GM18517 (cell line): ENCODE measurements around the gene COL5A3.
"Not testable (repeated sequence)": the region's sequence is repeated elsewhere in the genome, so short reads cannot be mapped to it uniquely, and the experiment has no call there.

ENCODE experiments used
- ATAC-seq: cut with Tn5 transposase; IDR thresholded peaks from one replicate; pipeline ENCODE4 v1.9.1; 2021; ENCODE audit warnings: mild to moderate bottlenecking, moderate library complexity; ENCODE audit not compliant: unreplicated experiment

Gene COL5A3

DNA sequence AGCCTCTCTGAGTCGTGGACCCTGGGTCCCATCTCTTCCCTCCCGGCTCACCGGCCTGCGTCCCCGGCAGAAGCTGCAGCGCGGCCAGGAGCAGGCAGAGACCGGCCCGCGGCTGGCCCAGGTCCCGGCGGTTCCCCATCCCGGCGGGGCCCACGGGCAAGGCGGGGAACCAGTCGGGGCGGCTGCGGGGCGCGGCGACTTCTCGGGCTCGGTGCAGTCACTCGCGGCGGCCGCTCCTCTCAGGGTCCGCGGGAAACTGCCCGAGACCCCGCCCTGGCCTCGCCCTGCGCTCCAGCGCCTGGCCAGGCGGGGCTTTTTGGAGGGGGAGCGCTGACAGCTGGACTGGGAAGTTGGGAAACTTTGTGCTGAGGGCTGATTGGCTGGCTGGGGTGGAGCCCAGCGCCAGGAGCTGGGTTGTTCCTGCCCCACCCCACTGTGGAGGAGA, at the start of gene COL5A3:
COL5A3 (minus strand) TSS at position 258 of the 445 bp plus-strand sequence; CDS start at position 139, 119 bp downstream.
- ATAC-seq: no peak

DNA sequence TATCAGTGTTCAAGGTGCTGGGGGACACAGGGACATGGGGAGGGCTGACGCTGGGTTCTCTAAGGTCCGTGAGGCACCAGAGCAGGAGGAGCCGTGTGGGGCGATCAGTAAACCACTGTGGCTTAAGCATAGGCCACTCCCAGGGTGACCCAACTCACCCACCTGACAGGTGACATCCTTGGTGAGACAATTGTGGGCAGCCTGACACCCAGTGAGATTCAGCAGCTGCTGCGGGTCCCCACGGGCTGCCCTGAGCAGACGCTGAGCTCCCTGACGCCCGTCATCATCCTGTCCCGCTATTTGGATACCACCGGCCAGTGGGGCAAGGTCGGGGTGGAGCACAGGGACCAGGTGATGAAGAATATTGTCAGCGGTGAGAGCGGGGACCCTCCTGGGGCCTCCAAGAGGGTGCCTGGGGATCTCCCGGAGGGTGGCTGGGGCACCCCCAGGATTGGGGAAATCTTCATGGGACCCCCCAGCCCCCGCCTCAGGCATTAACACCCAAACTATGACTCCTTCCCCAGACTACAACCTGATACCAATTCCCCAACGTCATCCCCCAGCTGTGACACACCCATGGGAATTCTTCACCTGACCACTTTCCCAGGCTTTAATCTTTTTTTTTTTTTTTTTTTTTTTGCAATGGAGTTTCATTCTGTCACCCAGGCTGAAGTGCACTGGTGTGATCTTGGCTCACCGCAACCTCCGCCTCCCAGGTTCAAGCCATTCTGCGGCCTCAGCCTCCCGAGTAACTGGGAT, 42.5 kb upstream of the COL5A3 start:
- no peak for ATAC-seq

GRCh38 chr19:10049626-10050025, 39.3 kb upstream of the COL5A3 start:
- ATAC-seq: no peak

GRCh38 chr19:10045371-10045770, 35.1 kb upstream of the COL5A3 start:
- ATAC-seq: no peak

GRCh38 chr19:10044390-10044789, 34.1 kb upstream of the COL5A3 start:
- ATAC-seq: no peak

DNA sequence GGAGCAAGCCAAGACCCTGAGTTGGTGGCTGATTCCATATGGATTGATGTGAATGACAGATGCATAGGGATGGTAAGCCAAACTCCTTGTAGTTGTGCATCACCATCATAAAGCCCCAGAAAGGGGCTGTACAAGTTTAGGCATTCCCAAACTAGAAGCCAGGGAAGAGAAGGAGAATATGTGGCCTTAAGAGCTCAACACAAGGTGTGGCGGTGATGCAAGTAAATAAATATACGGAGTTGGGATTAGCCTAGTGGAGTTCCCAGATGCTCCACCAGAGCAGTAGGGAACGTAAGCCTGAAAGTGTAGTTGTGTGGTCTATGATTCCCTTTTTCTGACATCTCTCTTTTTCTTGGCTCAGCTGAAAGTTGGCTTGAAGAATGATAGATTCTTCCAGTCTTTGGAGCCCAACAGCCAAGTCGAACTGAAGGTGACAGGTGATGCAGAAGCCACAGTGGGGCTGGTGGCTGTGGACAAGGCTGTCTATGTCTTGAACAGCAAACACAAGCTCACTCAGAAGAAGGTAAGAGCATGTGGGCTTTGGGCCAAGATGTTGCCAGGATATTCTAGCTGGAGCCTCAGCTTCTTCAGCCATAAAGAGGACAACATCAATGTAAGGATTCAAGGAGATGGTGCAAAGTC, 33.1 kb upstream of the COL5A3 start:
- ATAC-seq: no peak

DNA sequence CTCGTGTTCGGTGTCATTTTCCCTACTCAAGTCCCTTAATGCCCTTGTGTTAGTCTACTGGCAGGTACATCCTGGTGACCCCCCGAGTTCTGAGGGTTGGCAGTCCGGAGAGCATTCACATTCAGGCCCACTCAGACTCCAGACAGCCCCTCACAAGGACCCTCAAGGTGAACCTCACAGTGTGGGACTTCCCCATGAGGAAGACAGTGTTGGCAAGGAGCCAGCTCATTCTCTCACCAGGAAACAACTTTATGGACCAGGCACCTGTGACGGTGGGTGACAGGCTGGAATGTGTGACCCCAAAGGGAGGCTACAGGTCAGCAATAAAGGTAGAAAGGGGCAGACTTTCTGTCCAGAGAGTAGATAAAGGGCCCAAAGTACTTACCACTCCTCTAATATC, 27.5 kb upstream of the COL5A3 start:
- ATAC-seq: no peak

GRCh38 chr19:10037367-10037766, 27.1 kb upstream of the COL5A3 start:
- no peak for ATAC-seq

DNA sequence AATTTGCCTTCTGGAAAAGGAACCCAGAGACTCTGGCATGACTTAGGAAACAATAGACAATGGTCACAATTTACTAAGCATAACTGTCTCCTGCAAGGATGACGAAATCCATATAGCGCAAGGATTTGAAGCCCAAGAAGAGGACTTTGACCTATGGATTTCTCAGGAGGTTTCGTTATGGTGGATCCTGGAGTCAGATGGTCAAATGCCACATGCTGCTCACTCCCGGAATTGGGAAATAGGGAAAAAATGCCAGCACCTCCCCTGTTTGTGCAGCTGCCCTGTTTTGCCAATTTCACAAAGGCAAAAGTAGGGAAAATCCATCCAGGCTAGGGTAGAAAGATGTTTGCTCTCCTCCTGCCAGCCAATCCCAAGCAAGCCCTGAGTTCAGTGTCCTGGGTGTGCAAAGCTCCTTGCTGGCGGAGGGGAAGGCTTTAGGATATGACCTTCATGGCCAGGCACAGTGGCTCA, 26.3 kb upstream of the COL5A3 start:
- no peak for ATAC-seq

DNA sequence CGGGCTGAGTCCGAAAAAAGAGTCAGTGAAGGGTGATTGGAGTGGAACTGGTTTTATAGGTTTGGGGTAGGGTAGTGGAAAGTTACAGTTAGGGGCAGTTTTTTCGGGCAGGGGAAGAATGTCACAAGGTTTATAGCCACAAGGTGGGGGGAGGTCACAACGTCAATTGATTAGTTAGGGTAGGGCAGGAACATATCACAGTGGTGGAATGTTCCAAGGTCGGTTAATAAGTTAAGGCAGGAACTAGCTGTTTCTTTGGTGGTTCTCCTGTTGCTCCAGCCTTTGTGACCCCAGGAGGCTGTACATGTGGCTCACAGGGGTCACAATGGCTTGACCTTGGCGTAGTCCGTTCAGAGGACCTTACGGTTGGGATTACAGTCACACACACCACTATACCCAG, 23.3 kb upstream of the COL5A3 start:
- ATAC-seq: no peak

DNA sequence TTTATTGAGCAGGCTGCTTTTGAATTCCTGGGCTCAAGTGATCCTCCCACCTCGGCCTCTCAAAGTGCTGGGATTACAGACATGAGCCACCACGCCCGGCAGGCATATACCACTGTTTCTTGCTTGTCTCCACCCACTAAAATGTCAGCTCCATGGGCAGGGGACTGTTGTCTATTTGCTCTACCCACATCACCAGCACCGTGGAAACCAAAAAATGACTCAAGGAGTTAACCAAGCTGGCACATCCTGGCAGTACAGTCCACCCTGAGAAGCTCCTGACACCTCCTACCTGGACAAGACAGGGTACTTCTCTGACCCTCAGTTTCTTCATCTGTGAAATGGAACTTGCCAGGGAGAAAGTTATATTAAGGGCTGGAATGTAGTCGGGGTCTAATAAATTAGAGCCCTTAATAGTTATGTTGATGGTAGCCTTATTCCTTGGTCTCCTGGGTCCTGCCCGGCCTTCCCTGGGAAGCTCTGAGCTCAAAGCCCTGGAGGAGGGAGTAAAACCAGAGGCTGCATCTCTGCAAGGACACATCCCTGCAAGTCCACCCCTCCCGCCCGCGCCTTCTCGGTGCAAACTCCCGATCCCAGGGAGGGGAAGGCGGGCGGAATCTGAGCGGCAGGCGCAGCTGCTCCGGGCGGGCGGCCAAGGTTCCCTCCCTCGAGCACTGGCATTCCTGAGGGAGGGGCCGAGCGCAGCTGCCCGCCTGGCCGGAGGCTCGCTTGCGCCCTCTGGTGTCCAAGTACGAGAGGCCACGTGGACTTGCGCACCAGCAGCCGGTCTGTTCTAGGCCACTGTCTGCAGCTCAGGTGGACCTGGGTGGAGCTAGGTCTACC, 17.1 kb upstream of the COL5A3 start:
- no peak for ATAC-seq

DNA sequence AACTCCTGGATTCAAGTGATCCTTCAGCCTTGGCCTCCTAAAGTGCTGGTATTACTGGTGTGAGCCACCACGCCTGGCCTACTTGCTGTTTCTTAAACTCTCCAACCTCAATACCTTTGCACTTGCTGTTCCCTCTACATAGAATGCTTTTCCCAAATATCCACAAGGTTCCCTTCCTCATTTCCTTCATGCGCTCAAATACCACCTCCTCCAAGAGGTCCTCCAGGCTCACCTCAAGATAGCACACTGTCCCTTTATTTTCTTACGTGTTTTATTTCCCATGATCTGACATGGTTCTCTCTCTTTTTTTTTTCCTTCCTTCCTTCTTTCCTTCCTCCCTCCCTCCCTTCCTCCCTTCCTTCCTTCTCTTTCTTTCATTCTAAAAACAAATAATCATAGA, 16.4 kb upstream of the COL5A3 start:
- ATAC-seq: no peak

GRCh38 chr19:10023096-10023495, 12.8 kb upstream of the COL5A3 start:
- not testable (repeated sequence) for ATAC-seq

DNA sequence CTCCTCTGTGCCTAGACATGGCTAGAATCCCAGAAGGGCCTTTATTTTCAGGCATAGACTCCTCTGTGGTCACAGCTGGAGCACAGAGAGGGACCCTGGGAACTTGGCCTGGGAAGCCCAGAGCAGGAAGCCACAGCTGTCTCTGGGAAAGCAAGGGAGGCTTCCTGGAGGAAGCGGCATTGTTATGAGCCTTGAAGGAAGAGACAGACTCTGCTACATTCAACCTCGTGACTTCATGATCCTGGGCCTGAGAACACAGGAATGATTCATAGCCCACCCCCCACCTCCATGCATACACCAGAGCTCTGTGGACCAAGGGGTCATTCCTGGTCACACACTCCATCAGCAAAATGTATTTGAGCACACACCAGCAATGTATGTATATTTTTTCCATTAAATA, 11.6 kb upstream of the COL5A3 start:
- no peak for ATAC-seq

DNA sequence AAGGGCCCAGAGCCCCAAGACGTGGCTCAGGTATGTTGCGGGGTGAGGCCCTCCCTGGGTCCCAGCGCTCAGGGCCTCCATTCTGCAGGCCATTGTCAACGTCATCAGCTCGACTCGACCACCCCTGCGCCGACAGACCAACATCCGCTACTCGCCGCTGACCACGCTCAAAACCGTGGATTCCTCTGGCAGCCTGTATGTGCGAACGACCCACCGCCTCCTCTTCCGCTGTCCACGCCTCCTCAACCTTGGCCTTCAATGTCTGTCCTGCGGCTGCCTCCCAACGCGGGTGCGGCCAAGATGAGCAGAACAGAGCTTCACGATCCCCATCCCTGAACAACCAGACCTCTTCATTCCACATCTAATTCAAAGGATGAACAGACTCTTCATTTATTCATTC, 11.1 kb upstream of the COL5A3 start:
- no peak for ATAC-seq

GRCh38 chr19:10020851-10021250, 10.5 kb upstream of the COL5A3 start:
- ATAC-seq: no peak

DNA sequence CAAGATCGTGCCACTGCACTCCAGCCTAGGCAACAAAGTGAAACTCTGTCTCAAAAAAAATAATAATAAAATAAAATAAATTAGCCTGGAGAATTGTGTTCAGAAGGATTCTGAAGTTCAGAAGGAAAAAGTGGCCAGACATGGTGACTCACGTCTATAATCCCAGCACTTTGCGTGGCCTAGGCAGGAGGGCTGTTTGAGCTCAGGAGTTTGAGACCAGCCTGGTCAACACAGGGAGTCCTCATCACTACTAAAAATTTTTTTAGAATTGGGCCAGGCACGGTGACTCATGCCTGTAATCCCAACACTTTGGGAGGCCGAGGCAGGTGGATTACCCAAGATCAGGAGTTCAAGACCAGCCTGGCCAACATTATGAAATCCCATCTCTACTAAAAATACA, 8.9 kb upstream of the COL5A3 start:
- ATAC-seq: no peak

DNA sequence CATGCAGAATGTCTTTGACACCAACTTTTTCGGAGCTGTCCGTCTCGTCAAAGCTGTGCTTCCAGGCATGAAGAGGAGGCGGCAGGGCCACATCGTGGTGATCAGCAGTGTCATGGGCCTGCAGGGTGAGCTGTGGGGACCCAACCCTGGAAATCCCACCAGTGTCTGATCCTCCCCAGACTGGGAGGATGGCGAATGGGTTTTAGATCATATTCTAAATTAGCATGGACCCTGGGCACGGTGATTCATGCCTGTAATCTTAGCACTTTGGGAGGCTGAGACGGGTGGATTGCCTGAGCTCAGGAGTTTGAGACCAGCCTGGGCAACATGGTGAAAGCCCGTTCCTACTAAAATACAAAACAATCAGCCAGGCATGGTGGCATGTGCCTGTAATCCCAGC, 8.5 kb upstream of the COL5A3 start:
- ATAC-seq: no peak

- no peak for ATAC-seq
Observed at GRCh38 chr19:10018263-10018662, 8.0 kb upstream of the COL5A3 start.

- no peak for ATAC-seq
Observed at GRCh38 chr19:10013834-10014618, 3.7 kb upstream of the COL5A3 start.

DNA sequence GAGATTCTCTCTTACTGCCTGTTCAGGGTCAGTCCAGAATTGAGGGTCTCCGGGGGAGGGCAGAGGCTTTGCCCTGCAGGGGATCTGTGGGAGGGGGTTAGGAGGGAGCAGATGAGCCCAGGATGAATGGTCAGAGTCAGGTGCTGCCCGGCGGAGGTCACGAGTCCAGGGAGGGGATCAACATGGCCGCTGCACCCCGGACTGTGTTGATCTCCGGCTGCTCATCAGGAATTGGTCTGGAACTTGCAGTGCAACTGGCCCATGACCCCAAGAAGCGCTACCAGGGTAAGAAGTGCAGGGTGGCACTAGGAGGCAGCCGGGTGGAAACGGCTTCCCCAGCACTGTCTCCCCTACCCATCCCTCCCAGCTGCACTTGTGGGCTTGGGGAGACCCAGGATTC, 3.0 kb upstream of the COL5A3 start, which contains the start of gene RDH8:
RDH8 (plus strand) TSS at position 168 of the 400 bp plus-strand sequence; CDS start at position 183, 15 bp downstream.
- no peak for ATAC-seq
